ENCODE data around the gene TENT5C. TPM values are rescaled to one million over a fixed set of nuclear protein-coding genes. Genes with fewer than 3 reads are reported as not detected.

The TENT5C gene
- total and polyA plus RNA-seq, 2 of the 8 experiments (the other 6 are each of a cell fraction or from before 2014, with no cell fraction given) = 0.38 to 0.99 TPM

DNA sequence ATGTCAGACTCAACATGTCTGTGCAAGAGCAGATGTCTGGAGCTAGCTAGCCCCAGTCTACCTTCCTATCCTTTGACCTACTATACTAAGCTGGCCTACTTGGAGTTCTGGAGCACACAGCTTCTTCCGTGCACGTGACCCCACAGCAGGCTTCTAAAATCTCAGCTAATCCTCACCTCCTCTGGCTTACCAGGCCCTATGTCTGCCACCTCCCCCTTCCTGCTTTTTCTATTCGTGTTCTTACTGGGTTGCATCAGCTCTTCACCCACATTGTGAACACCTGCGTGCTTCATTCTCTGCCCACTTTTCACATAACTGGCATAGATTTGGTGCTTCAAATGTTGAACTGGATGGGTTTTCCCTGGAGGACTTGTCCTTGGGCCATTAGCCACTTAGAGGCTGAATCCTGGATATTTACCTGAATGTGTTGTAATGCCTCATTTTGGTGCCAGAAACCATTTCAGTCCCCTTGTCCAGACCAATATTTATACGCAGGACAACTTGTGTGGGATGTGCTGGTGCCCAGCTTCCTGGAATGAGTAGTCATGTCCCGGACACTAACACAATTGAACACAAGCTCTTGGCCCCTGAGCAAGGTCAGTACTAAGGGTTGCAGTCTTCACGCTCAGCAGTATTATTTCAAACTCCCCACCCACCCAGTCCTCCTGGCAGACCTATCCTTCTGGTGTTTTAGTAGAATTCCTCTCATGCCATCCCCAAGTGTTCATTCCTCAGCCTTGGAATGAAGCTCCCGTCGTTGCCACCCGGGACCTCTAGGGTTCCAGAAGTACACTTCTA, 24.0 kb downstream of the TENT5C start:
- Histone ChIP-seq H3K9ac (replicated peaks in 1 of 4; ENCODE audit: extremely low read depth in 1 of 4, low read depth in 3 of 4, low read length in 3 of 4) (no peak overlapping the region), H3K14ac (ENCODE audit: insufficient read length) (no peak overlapping the region), H2BK12ac (ENCODE audit: low read depth, low read length) (no peak overlapping the region), H2AK5ac (ENCODE audit: low read depth, low read length) (no peak overlapping the region), H3K56ac (replicated peaks; ENCODE audit: insufficient read length, low read depth, low read length) (no peak overlapping the region), H3K27ac (ENCODE audit: low read depth, low read length) (no peak overlapping the region), H3K4me1 (replicated peaks in 1 of 4; ENCODE audit: control insufficient read depth in 3 of 4, insufficient read depth in 4 of 4, low read length in 3 of 4) (peaks cover 5 to 13% (median 8%) of the 10 kb centered on the region in 4 experiments; a peak in 6 of 7 replicates), H3K27me3 (replicated peaks in 1 of 4; ENCODE audit: control insufficient read depth in 3 of 4, extremely low read depth in 1 of 4, insufficient read depth in 3 of 4, low read length in 3 of 4) (0 out of 7 replicates have a peak, but pooled peaks cover 0 to 2% (median 0%) of the 10 kb centered on the region in 4 experiments), H3K9me3 (ENCODE audit: insufficient read depth in 2 of 2, low read depth in 1 of 2, low read length in 1 of 2) (no peaks in the 10 kb centered on the region), H4K20me1 (replicated peaks in 1 of 2; ENCODE audit: control insufficient read depth in 1 of 2, insufficient read depth in 2 of 2, low read length in 2 of 2) (no peaks in the 10 kb centered on the region), H2BK15ac (ENCODE audit: low read length) (no peak overlapping the region), H3K4ac (replicated peaks; ENCODE audit: insufficient read length, low read depth, low read length) (no peak overlapping the region), H3K23ac (ENCODE audit: insufficient read length) (no peak overlapping the region), H3K4me2 (ENCODE audit: insufficient read depth in 1 of 2, low read depth in 2 of 2, low read length in 2 of 2) (no peak overlapping the region), H3K23me2 (ENCODE audit: low read depth, low read length) (no peaks in the 10 kb centered on the region), H4K5ac (ENCODE audit: insufficient read length, low read depth, low read length) (no peak overlapping the region), H4K91ac (replicated peaks; ENCODE audit: insufficient read length, low read length) (no peak overlapping the region), H3K79me2 (ENCODE audit: control insufficient read depth in 1 of 2, insufficient read depth in 2 of 2, low read length in 2 of 2) (no peaks in the 10 kb centered on the region), H2BK120ac (replicated peaks; ENCODE audit: low read depth, low read length) (no peak overlapping the region), H2AFZ (ENCODE audit: low read length) (no peak overlapping the region), H3K79me1 (ENCODE audit: low read depth, low read length) (no peaks in the 10 kb centered on the region), H4K8ac (ENCODE audit: extremely low read depth, insufficient read depth, low read length) (no peak overlapping the region), H3K18ac (ENCODE audit: extremely low read depth, low read length) (no peak overlapping the region), H3K36me3 (ENCODE audit: control insufficient read depth in 2 of 4, insufficient read depth in 4 of 4, low read length in 3 of 4) (no peaks in the 10 kb centered on the region), H3K4me3 (ENCODE audit: extremely low read depth in 1 of 4, insufficient read depth in 2 of 4, low read depth in 3 of 4, low read length in 4 of 4) (no peak overlapping the region), H2BK5ac (ENCODE audit: low read depth, low read length) (no peak overlapping the region), H2BK20ac (ENCODE audit: low read length) (no peak overlapping the region)
- ChIA-PET CTCF (ENCODE audit: partially characterized antibody) (interaction anchor here (1.0 to 1.8 kb wide), 7 partner anchors 12 to 125 kb away, joined by 3 to 6 read pairs (median 4); no protein-coding TSS in a partner anchor), POLR2A (ENCODE audit: partially characterized antibody) (interaction anchor here (2.0 kb wide), 1 partner anchor 24 kb away, joined by 10 read pairs; the partner anchor contains the start of gene TENT5C)
- no peak for DNase-seq (ENCODE audit: low read depth in 1 of 2, low spot score in 2 of 2)
- WGBS, 2 experiments (ENCODE audit: extremely low coverage in 1 of 2, insufficient coverage in 1 of 2, insufficient read length in 1 of 2, insufficient replicate concordance in 2 of 2, low coverage in 1 of 2, low lambda C conversion rate in 2 of 2, missing lambda C conversion rate in 1 of 2) = 87% methylated on average over 10 of the region's 10 CpGs; no CpG with 5 or more reads in 1 of the 2 experiments
- no peak for FAIRE-seq
- TF ChIP-seq CTBP2 (IDR thresholded peaks at IDR 0.05; ENCODE audit: borderline replicate concordance, insufficient read depth, insufficient read length, low read length) (no peak), FOSL1 (IDR thresholded peaks at IDR 0.05; ENCODE audit: insufficient read depth, low read depth, low read length) (no peak), TAF1 (IDR thresholded peaks at IDR 0.05; ENCODE audit: low read depth, low read length) (no peak), ATF2 (IDR thresholded peaks at IDR 0.05; ENCODE audit: low read length) (no peak), EGR1 (IDR thresholded peaks at IDR 0.05; ENCODE audit: borderline replicate concordance, low read depth, low read length) (no peak), POLR2A (IDR thresholded peaks at IDR 0.05; ENCODE audit: control extremely low read depth in 1 of 2, low read depth in 2 of 2, low read length in 2 of 2) (no peak), GABPA (IDR thresholded peaks at IDR 0.05; ENCODE audit: borderline replicate concordance, insufficient read depth, low read length) (no peak)
